K562 (cell line): ENCODE measurements around the gene FCRL1. TPM values are rescaled to one million over a fixed set of nuclear protein-coding genes. Genes with fewer than 3 reads are reported as not detected.

Source experiments
- ATAC-seq: fragments of 200-7000 bp; cut with Tn5 transposase; 3 replicates; pipeline ENCODE4 v1.9.1; 2020; ENCODE audit warnings: moderate library complexity
- BruUV-seq: library from RNA; stranded (reverse); fragments of 400-500 nt; replicated peaks from 2 replicates; lab custom pipeline; 2021; lab: Mats Ljungman, UMichigan
- CTCF ChIA-PET: fragments of 300-600 bp; formaldehyde crosslinking; extraction: SDS; loops from one replicate; lab custom pipeline; 2021; ENCODE audit warnings: low intra/inter-chr PET ratio; lab: Yijun Ruan, JAX
- POLR2A ChIA-PET: fragments of 300-600, 350-650 bp; sonication (Branson Sonifier 250); formaldehyde crosslinking; extraction: SDS; loops from one replicate; lab custom pipeline; 2021; ENCODE audit warnings: antibody characterized with exemption, inconsistent platforms; lab: Yijun Ruan, JAX
- DNase-seq, 4 experiments: peaks; one replicate each; pipeline versions ENCODE4 v3.0.0 to v3.0.0-alpha.2; 2011 to 2018; ENCODE audit warnings: low spot score in 3 of 4, mixed read lengths in 3 of 4; ENCODE audit errors: extremely low read depth in 1 of 4
- FAIRE-seq: peaks from 2 replicates; lab custom pipeline; 2011; peaks lifted over from hg19 to GRCh38; lab: Jason Lieb, UNC
- H2AFZ ChIP-seq: 2 replicates; pipeline ENCODE4 v1.6.0; 2011; ENCODE audit warnings: low read depth, low read length, control low read depth, inconsistent platforms
- H3K27ac ChIP-seq: fragments of 200-600 bp; 3 replicates; pipeline ENCODE4 v1.8.0; 2011; ENCODE audit warnings: low read depth, mild to moderate bottlenecking, control low read depth, inconsistent platforms, low read length, moderate library complexity, mixed read lengths; ENCODE audit errors: extremely low read depth
- H3K27me3 ChIP-seq, 2 experiments: fragments of 300-600 bp in 1 of 2; 2 replicates in 1 of 2; 3 replicates in 1 of 2; pipeline versions ENCODE4 v1.6.0 to v1.8.0; 2011; ENCODE audit warnings: inconsistent platforms in 2 of 2, low read length in 2 of 2, mild to moderate bottlenecking in 1 of 2, mixed read lengths in 1 of 2, moderate library complexity in 1 of 2; ENCODE audit not compliant: control insufficient read depth in 2 of 2, insufficient read depth in 2 of 2
- H3K36me3 ChIP-seq: fragments of 300-600 bp; 3 replicates; pipeline ENCODE4 v1.8.0; 2011; ENCODE audit warnings: mild to moderate bottlenecking, low read length, inconsistent platforms; ENCODE audit not compliant: control insufficient read depth, insufficient read depth
- H3K4me1 ChIP-seq, 2 experiments: fragments of 200-600 bp in 1 of 2; replicated peaks in 1 of 2; 2 replicates in 1 of 2; 3 replicates in 1 of 2; pipeline versions ENCODE4 v1.5.1 to v1.8.0; 2011; ENCODE audit warnings: inconsistent platforms in 2 of 2, low read length in 2 of 2, mild to moderate bottlenecking in 1 of 2, mixed read lengths in 1 of 2, moderate library complexity in 1 of 2; ENCODE audit not compliant: control insufficient read depth in 2 of 2, insufficient read depth in 2 of 2
- H3K4me2 ChIP-seq: 2 replicates; pipeline ENCODE4 v1.6.1; 2011; ENCODE audit warnings: low read length, control low read depth, inconsistent platforms, mixed read lengths; ENCODE audit not compliant: insufficient read depth
- H3K4me3 ChIP-seq: fragments of 200-600 bp; sonication (generic), shearing (Covaris generic); 2 replicates; pipeline ENCODE4 v1.5.1; 2016; ENCODE audit warnings: control low read depth, inconsistent platforms
- H3K79me2 ChIP-seq: fragments of 200-600 bp; 3 replicates; pipeline ENCODE4 v1.8.0; 2011; ENCODE audit warnings: low read length, inconsistent platforms; ENCODE audit not compliant: control insufficient read depth, insufficient read depth
- H3K9ac ChIP-seq, 2 experiments: 2 replicates each; pipeline versions ENCODE4 v1.6.0 to v1.6.1; 2011; ENCODE audit warnings: low read depth in 2 of 2, low read length in 2 of 2, control low read depth in 1 of 2, inconsistent platforms in 1 of 2, mild to moderate bottlenecking in 1 of 2, mixed read lengths in 1 of 2; ENCODE audit not compliant: insufficient read depth in 1 of 2
- H3K9me1 ChIP-seq: one replicate; pipeline ENCODE4 v1.6.0; 2011; ENCODE audit warnings: inconsistent platforms, mild to moderate bottlenecking, low read length, moderate library complexity; ENCODE audit not compliant: control insufficient read depth, insufficient read depth
- H3K9me3 ChIP-seq: replicated peaks from 2 replicates; pipeline ENCODE4 v1.5.1; 2011; ENCODE audit warnings: low read depth, low read length, inconsistent platforms; ENCODE audit not compliant: control insufficient read depth, insufficient read depth
- H4K20me1 ChIP-seq: replicated peaks from 2 replicates; pipeline ENCODE4 v1.6.1; 2011; ENCODE audit warnings: low read length, inconsistent platforms, mixed read lengths; ENCODE audit not compliant: control insufficient read depth, insufficient read depth
- ATF3 ChIP-seq, 2 experiments: fragments of 450-650 bp in 1 of 2; sonication (generic) in 1 of 2; formaldehyde crosslinking in 1 of 2; IDR thresholded peaks in 1 of 2; conservative IDR thresholded peaks in 1 of 2; 2 replicates each; pipeline versions ENCODE4 v1.6.1 to v1.8.1; 2016 to 2023; ENCODE audit warnings: mild to moderate bottlenecking in 2 of 2, moderate library complexity in 2 of 2, inconsistent platforms in 1 of 2, missing genetic modification reagents in 1 of 2
- CEBPZ ChIP-seq: fragments of 150-350 bp; IDR thresholded peaks from 2 replicates; pipeline ENCODE4 v1.6.1; 2014; ENCODE audit warnings: low read depth, mild to moderate bottlenecking, low read length, borderline replicate concordance
- CTCF ChIP-seq, 3 experiments: IDR thresholded peaks in 2 of 3; conservative IDR thresholded peaks in 1 of 3; 2 replicates each; pipeline ENCODE4 v1.5.1; 2011 to 2012; ENCODE audit warnings: low read length in 3 of 3, mild to moderate bottlenecking in 3 of 3, control low read depth in 2 of 3, improper control_type of control experiment in 1 of 3, inconsistent platforms in 1 of 3, low read depth in 1 of 3, mixed read lengths in 1 of 3, moderate library complexity in 1 of 3; ENCODE audit not compliant: insufficient read depth in 2 of 3
- ZNF274 ChIP-seq: IDR thresholded peaks from 2 replicates; pipeline ENCODE4 v1.6.1; 2011; ENCODE audit warnings: low read depth, mild to moderate bottlenecking, low read length, moderate library complexity, borderline replicate concordance
- ZNF584 ChIP-seq: fragments of 200-800 bp; sonication (Bioruptor generic); IDR thresholded peaks from 2 replicates; pipeline ENCODE4 v1.6.1; 2016; ENCODE audit warnings: low read depth, mild to moderate bottlenecking, missing genetic modification characterization, missing compliant biosample characterization
- WGBS: fragments of 100-300 bp; shearing (Covaris generic); methylation state at CpG from one replicate; pipeline ENCODE4 v1.1.6; 2016; ENCODE audit warnings: low coverage, mixed read lengths; ENCODE audit not compliant: insufficient coverage; ENCODE audit errors: missing lambda C conversion rate; 5-methylcytosine and 5-hydroxymethylcytosine counted together
- in situ Hi-C: fragments of 300-500 bp; cut with MboI; formaldehyde crosslinking; loops from 4 replicates; pipeline ENCODE4 v1.15.0; 2018; ENCODE audit warnings: inconsistent platforms, mixed read lengths
- intact Hi-C: fragments of 100-400 bp; cut with micrococcal nuclease; formaldehyde crosslinking; loops from 2 replicates; pipeline ENCODE4 v1.14.2; 2022
- polyA plus RNA-seq, 8 experiments: library from polyadenylated mRNA; depleted of rRNA in 4 of 8; stranded (reverse) in 5 of 8; unstranded in 3 of 8; fragments of >200 nt; fragmentation: Nextera tagmentation in 2 of 8; fragmentation: Illumina TruSeq in 1 of 8; extraction: Ambion mirVana in 2 of 8; extraction: Trizol in 1 of 8; gene quantifications; 2 replicates each; pipeline versions ENCODE4 v1.2.1 to v1.2.3, GENCODE V29; 2011 to 2014; ENCODE audit warnings: inconsistent platforms in 1 of 8, missing spikeins in 1 of 8
- total RNA-seq, 7 experiments: library from RNA; depleted of rRNA in 6 of 7; stranded (reverse); fragments of >200 nt in 6 of 7; fragmentation: Illumina TruSeq in 2 of 7; extraction: Trizol in 2 of 7; gene quantifications; 2 replicates each; pipeline versions ENCODE4 v1.2.1 to v1.2.3, GENCODE V29; 2011 to 2021; ENCODE audit warnings: low replicate concordance in 1 of 7

Gene FCRL1
- total and polyA plus RNA-seq, 9 of the 15 experiments (the other 6 are each of a cell fraction or from before 2014, with no cell fraction given) = not detected

- Histone ChIP-seq H3K4me1 (no peaks in the 10 kb centered on the region), H3K4me3 (no peak overlapping the region), H4K20me1 (no peaks in the 10 kb centered on the region), H3K27ac (no peak overlapping the region), H2AFZ (no peak overlapping the region)
- no peak for ATAC-seq
- in situ Hi-C loops = no loop called here
- 0% methylated on average over 8 of the region's 8 CpGs for WGBS
- no peak for TF ChIP-seq ZNF584 (CRISPR knock-in tag)
- TF ChIP-seq, all 486 proteins: peak for 0
- Histone ChIP-seq H3K79me2 (no peaks in the 10 kb centered on the region), H3K9me3 (no peaks in the 10 kb centered on the region), H3K9ac (no peak overlapping the region), H3K4me2 (no peak overlapping the region), H3K27me3 (no peaks in the 10 kb centered on the region; a peak in 1 of 5 replicates), H3K9me1 (no peaks in the 10 kb centered on the region), H3K36me3 (no peaks in the 10 kb centered on the region)
- DNase-seq = no peak
- intact Hi-C loops = no loop called here
- no TSS peak for BruUV-seq
- ChIA-PET POLR2A (interaction anchor here (1.4 kb wide), 1 partner anchor 104 kb away, joined by 3 read pairs; no protein-coding TSS in a partner anchor), CTCF (no interaction called here)
- no peak for FAIRE-seq
These were observed 48.1 kb downstream of the FCRL1 start for GRCh38 chr1:157771661-157772425.

- in situ Hi-C loops = no loop called here
- ChIA-PET POLR2A (no interaction called here), CTCF (no interaction called here)
- H3K36me3 ChIP-seq = no peaks in the 10 kb centered on the region
- no TSS peak for BruUV-seq
- H3K4me1 ChIP-seq = no peaks in the 10 kb centered on the region
- no peaks in the 10 kb centered on the region; a peak in 1 of 5 replicates for H3K27me3 ChIP-seq
- no peaks in the 10 kb centered on the region for H3K79me2 ChIP-seq
- no peaks in the 10 kb centered on the region for H3K9me3 ChIP-seq
- no peak overlapping the region for H3K4me3 ChIP-seq
- intact Hi-C loops = no loop called here
- no peak overlapping the region for H3K4me2 ChIP-seq
- TF ChIP-seq ATF3 (IDR thresholded peaks at IDR 0.05) = no peak
- TF ChIP-seq ATF3 (CRISPR knock-in tag; conservative IDR thresholded peaks at IDR 0.05) = no peak
- TF ChIP-seq CEBPZ = no peak
- TF ChIP-seq CTCF (IDR thresholded peaks at IDR 0.05 in 2 of 3, conservative IDR thresholded peaks at IDR 0.05 in 1 of 3; ENCODE audit: insufficient read depth in 2 of 3, low read depth in 1 of 3, low read length in 3 of 3) = peak; percentile 41 to 62 (median 50); a peak in 5 of 6 replicates
- no peak for TF ChIP-seq ZNF274
- peak in 3 of 4 experiments; percentile 6 to 14 (median 13) for DNase-seq
- no peaks in the 10 kb centered on the region for H4K20me1 ChIP-seq
- 0% methylated on average over 9 of the region's 9 CpGs for WGBS
- no peak overlapping the region for H3K9ac ChIP-seq
- FAIRE-seq = no peak
- peak; percentile 43; the same call in 1 of the 3 replicates for ATAC-seq
- H3K27ac ChIP-seq = no peak overlapping the region
- no peaks in the 10 kb centered on the region for H3K9me1 ChIP-seq
- no peak overlapping the region for H2AFZ ChIP-seq
These were observed 49.4 kb downstream of the FCRL1 start for GRCh38 chr1:157770442-157771043.
